ENCODE results near the gene FAM193B.

FAM193B gene

DNA sequence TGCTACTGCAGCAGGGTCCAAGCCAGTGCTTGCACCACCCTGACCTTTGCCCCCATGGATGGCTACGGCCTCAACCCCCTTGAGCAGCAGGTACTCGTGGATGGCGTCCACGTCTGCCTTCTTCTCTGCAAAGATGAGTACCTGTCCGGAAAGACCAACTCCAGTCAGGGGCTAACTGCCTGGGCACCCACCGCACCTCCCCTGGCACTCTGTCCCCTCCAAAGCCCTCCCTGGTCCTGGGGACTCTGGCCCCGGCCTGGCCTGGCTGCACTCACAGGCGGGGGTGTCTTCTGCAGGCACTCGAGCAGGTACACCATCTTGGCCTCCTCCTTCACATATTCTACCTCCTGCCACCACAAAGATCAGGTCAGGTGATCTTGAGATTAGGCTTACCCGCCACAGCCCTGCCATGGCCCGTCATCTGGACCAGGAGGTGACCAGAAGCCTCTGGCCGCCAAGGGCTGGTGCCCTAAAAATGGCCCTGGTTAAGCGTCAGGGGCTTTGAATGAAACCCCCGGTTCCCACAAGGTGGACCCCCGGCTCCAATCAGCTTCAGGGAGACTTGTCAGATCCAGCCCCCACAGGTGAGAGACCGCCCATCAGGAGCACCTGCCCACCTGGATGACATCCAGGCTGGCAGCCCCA, 41.5 kb downstream of the FAM193B start:
- TF ChIP-seq, protein P1, sequence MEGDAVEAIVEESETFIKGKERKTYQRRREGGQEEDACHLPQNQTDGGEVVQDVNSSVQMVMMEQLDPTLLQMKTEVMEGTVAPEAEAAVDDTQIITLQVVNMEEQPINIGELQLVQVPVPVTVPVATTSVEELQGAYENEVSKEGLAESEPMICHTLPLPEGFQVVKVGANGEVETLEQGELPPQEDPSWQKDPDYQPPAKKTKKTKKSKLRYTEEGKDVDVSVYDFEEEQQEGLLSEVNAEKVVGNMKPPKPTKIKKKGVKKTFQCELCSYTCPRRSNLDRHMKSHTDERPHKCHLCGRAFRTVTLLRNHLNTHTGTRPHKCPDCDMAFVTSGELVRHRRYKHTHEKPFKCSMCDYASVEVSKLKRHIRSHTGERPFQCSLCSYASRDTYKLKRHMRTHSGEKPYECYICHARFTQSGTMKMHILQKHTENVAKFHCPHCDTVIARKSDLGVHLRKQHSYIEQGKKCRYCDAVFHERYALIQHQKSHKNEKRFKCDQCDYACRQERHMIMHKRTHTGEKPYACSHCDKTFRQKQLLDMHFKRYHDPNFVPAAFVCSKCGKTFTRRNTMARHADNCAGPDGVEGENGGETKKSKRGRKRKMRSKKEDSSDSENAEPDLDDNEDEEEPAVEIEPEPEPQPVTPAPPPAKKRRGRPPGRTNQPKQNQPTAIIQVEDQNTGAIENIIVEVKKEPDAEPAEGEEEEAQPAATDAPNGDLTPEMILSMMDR (conservative IDR thresholded peaks at IDR 0.05; ENCODE audit: low read depth, low read length), result no peak
- Histone ChIP-seq H4K20me1 (ENCODE audit: insufficient read depth) (no peaks in the 10 kb centered on the region), H3K79me2 (ENCODE audit: insufficient read depth, low read depth) (0 out of 2 replicates have a peak, but pooled peaks cover 8% of the 10 kb centered on the region), H3K9ac (no peak overlapping the region), H2AFZ (ENCODE audit: low read depth) (no peak overlapping the region), H3K4me2 (no peak overlapping the region), H3K27me3 (ENCODE audit: insufficient read depth, low read depth) (no peaks in the 10 kb centered on the region), H3K4me3 (IDR thresholded peaks at IDR 0.05; ENCODE audit: insufficient read depth, low read depth, low read length) (no peak overlapping the region), H3K27ac (no peak overlapping the region), H3K36me3 (ENCODE audit: insufficient read depth) (no peaks in the 10 kb centered on the region), H3K4me1 (ENCODE audit: low read depth, poor library complexity, severe bottlenecking) (no peaks in the 10 kb centered on the region)

DNA sequence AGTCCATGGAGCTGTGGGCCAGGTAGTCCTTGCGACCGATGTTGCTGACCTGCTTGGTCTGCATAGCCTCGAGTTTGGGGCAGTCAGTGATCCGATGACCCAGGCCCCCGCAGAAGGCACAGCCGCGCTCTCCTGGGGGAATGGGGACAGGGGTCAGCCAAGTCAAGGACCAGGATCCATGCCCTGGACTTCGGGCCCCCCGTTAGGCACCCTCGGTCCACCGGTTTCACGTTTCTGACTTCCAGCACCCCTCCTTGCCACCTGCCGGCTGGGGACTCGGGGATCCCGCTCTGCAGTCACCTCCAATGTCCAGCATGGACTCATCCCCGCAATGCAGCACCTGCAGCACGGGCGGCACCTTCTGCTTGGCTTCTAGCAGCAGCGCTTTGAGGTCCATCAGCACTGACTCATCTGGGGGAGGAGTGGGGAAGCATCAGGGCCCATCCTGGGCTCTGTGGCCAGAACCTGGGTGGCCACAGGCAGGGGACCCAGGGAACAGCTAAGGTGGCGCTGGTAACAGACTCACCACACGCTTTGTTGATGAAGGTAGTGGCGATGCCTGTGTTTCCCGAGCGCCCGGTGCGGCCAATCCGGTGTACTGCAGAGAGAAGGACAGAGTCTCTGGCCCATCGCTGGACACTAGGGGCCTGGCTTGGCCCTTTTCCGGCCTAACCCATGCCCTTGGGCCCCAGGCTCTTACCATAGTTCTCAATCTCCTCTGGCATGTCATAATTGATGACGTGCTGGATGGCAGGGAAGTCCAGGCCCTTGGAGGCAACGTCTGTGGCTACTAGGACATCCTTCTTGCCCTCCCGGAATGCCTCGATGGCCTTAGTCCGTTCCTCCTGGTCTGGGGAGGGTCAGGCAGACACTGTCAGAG, 42.3 kb downstream of the FAM193B start:
- Histone ChIP-seq H3K27ac (no peak overlapping the region), H3K4me1 (ENCODE audit: low read depth, poor library complexity, severe bottlenecking) (no peaks in the 10 kb centered on the region), H3K27me3 (ENCODE audit: insufficient read depth, low read depth) (no peaks in the 10 kb centered on the region), H3K79me2 (ENCODE audit: insufficient read depth, low read depth) (0 out of 2 replicates have a peak, but pooled peaks cover 8% of the 10 kb centered on the region), H2AFZ (ENCODE audit: low read depth) (no peak overlapping the region), H4K20me1 (ENCODE audit: insufficient read depth) (no peaks in the 10 kb centered on the region), H3K4me2 (no peak overlapping the region), H3K36me3 (ENCODE audit: insufficient read depth) (no peaks in the 10 kb centered on the region), H3K4me3 (IDR thresholded peaks at IDR 0.05; ENCODE audit: insufficient read depth, low read depth, low read length) (no peak overlapping the region), H3K9ac (no peak overlapping the region)
- TF ChIP-seq, protein P1 (conservative IDR thresholded peaks at IDR 0.05; ENCODE audit: low read depth, low read length), result no peak

DNA sequence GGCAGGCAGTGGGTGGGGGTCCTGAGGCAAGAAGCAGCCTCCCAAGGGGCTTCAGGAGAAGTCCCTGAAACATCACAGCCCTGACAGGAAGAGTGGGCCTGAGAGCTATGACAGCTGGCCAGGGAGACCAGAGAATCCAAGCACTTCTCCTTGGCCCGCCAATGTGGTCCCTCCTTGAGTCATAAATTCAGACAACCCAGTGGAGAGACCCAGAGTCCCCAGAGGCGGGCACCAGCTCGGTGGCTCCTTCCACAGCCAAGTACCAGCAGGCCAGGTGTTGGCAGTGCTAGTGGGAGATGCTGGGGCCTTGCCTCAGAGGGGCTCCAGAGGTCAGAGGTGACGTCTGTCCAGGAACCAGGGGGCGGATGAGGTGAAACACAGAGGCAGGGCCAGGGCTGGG, 43.2 kb downstream of the FAM193B start:
- Histone ChIP-seq H3K9ac (no peak overlapping the region), H3K27ac (no peak overlapping the region), H3K27me3 (ENCODE audit: insufficient read depth, low read depth) (no peaks in the 10 kb centered on the region), H3K4me2 (no peak overlapping the region), H3K36me3 (ENCODE audit: insufficient read depth) (no peaks in the 10 kb centered on the region), H3K4me1 (ENCODE audit: low read depth, poor library complexity, severe bottlenecking) (no peaks in the 10 kb centered on the region), H3K79me2 (ENCODE audit: insufficient read depth, low read depth) (0 out of 2 replicates have a peak, but pooled peaks cover 6% of the 10 kb centered on the region), H2AFZ (ENCODE audit: low read depth) (no peak overlapping the region), H3K4me3 (IDR thresholded peaks at IDR 0.05; ENCODE audit: insufficient read depth, low read depth, low read length) (no peak overlapping the region), H4K20me1 (ENCODE audit: insufficient read depth) (no peaks in the 10 kb centered on the region)
- TF ChIP-seq, protein P1 (conservative IDR thresholded peaks at IDR 0.05; ENCODE audit: low read depth, low read length), result no peak

DNA sequence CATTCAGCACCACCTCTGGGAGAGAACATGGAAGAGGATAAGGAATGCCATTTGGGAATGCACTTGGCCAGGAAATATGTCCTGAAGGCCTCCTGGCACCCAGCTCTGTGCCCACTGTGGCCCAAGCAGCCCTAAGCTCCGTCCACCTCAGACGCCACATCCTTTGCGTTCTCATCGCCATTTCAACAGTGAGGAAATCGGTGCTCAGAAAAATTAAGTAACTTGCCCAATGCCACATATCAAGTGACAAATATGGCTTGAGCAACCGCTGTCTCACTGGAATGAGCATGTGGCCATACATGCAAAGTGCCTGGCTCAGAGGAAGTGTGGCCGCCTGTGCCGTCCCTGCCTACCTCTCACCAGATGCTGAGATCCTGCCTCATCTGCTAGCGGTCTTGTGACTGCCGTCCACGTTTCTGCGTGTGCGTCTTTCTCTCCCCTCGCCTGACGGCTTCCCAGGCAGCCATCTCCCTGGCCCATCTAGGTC, 43.8 kb downstream of the FAM193B start:
- Histone ChIP-seq H2AFZ (ENCODE audit: low read depth) (no peak overlapping the region), H3K9ac (no peak overlapping the region), H3K79me2 (ENCODE audit: insufficient read depth, low read depth) (0 out of 2 replicates have a peak, but pooled peaks cover under 1% of the 10 kb centered on the region), H3K4me3 (IDR thresholded peaks at IDR 0.05; ENCODE audit: insufficient read depth, low read depth, low read length) (no peak overlapping the region), H4K20me1 (ENCODE audit: insufficient read depth) (no peaks in the 10 kb centered on the region), H3K36me3 (ENCODE audit: insufficient read depth) (no peaks in the 10 kb centered on the region), H3K4me2 (no peak overlapping the region), H3K4me1 (ENCODE audit: low read depth, poor library complexity, severe bottlenecking) (no peaks in the 10 kb centered on the region), H3K27ac (no peak overlapping the region), H3K27me3 (ENCODE audit: insufficient read depth, low read depth) (no peaks in the 10 kb centered on the region)
- TF ChIP-seq, protein P1 (conservative IDR thresholded peaks at IDR 0.05; ENCODE audit: low read depth, low read length), result no peak

Data from KMS-11 (cell line).